Adrenal gland (tissue), 5 donors: ENCODE results near the gene AJM1.

Experiments
- POLR2A ChIP-seq, 2 donors: fragments of 450-650 bp; IDR thresholded peaks; one replicate each; pipeline ENCODE4 v1.6.1; 2017; ENCODE audit warnings: antibody characterized with exemption in 2 of 2, mild to moderate bottlenecking in 2 of 2, moderate library complexity in 1 of 2
- TF ChIP-seq, protein P1 (sequence below), 6 experiments: fragments of 450-650 bp in 4 of 6; fragments of 200-600 bp in 2 of 6; sonication (generic) in 1 of 6; IDR thresholded peaks; 1 replicate in 5 of 6; 2 replicates in 1 of 6; pipeline versions ENCODE4 v1.5.1 to v1.8.0; 2016 to 2021; ENCODE audit warnings: antibody characterized with exemption in 6 of 6, mild to moderate bottlenecking in 2 of 6, moderate library complexity in 1 of 6
- donor health status: DM: no; HTN: no; CAD: no.

GRCh38 chr9:136857166-136857565 lies 14.9 kb downstream of the AJM1 start:
- TF ChIP-seq POLR2A (IDR thresholded peaks at IDR 0.05): no peak
- TF ChIP-seq, protein P1, sequence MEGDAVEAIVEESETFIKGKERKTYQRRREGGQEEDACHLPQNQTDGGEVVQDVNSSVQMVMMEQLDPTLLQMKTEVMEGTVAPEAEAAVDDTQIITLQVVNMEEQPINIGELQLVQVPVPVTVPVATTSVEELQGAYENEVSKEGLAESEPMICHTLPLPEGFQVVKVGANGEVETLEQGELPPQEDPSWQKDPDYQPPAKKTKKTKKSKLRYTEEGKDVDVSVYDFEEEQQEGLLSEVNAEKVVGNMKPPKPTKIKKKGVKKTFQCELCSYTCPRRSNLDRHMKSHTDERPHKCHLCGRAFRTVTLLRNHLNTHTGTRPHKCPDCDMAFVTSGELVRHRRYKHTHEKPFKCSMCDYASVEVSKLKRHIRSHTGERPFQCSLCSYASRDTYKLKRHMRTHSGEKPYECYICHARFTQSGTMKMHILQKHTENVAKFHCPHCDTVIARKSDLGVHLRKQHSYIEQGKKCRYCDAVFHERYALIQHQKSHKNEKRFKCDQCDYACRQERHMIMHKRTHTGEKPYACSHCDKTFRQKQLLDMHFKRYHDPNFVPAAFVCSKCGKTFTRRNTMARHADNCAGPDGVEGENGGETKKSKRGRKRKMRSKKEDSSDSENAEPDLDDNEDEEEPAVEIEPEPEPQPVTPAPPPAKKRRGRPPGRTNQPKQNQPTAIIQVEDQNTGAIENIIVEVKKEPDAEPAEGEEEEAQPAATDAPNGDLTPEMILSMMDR (IDR thresholded peaks at IDR 0.05): no peak
